Measurements from ENCODE around the gene SPPL2B.

DNA sequence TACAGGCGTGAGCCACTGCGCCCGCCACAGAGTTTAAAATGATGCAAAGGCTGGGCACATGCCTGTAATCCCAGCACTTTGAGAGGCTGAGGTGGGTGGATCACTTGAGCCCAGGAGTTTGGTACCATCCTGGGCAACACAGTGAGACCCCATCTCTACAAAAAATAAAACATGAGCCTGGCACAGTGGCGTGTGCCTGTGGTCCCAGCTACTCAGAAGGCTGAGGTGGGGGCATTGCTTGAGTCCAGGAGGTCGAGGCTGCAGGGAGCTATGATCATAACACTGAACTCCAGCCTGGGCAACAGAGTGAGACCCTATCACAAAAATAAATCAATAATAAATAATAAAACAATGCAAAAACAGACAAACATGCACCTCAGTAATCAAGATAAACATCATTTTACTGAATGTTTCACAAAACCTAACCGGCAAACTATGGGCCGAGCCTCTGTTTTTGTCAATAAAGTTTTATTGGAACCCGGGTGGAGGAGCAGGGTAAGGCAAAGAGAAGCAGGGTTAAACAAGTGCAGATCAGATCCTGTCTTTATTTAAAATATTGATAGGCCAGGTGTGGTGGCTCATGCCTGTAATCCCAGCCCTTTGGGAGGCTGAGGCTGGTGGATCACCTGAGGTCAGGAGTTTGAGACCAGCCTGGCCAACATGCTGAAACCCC lies 44.5 kb upstream of the SPPL2B start:
- no peak for TF ChIP-seq POLR2AphosphoS5 (IDR thresholded peaks at IDR 0.05)
- TF ChIP-seq CTCF (IDR thresholded peaks at IDR 0.05), result no peak

Data from upper lobe of left lung (tissue), 4 donors.